ENCODE results near the gene PEX5L.
A peak's percentile ranks its signal among the peaks of the same experiment; 100 is the strongest.
"Not testable (repeated sequence)": the region's sequence is repeated elsewhere in the genome, so short reads cannot be mapped to it uniquely, and the experiment has no call there.

The PEX5L gene

GRCh38 chr3:180070925-180071324 is 34.2 kb upstream of the PEX5L start:
- TF ChIP-seq, protein P1, sequence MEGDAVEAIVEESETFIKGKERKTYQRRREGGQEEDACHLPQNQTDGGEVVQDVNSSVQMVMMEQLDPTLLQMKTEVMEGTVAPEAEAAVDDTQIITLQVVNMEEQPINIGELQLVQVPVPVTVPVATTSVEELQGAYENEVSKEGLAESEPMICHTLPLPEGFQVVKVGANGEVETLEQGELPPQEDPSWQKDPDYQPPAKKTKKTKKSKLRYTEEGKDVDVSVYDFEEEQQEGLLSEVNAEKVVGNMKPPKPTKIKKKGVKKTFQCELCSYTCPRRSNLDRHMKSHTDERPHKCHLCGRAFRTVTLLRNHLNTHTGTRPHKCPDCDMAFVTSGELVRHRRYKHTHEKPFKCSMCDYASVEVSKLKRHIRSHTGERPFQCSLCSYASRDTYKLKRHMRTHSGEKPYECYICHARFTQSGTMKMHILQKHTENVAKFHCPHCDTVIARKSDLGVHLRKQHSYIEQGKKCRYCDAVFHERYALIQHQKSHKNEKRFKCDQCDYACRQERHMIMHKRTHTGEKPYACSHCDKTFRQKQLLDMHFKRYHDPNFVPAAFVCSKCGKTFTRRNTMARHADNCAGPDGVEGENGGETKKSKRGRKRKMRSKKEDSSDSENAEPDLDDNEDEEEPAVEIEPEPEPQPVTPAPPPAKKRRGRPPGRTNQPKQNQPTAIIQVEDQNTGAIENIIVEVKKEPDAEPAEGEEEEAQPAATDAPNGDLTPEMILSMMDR (conservative IDR thresholded peaks at IDR 0.05; ENCODE audit: control insufficient read depth, insufficient read depth, low read depth, low read length) = no peak
- DNase-seq (ENCODE audit: low read depth) = no peak
- H3K4me3 ChIP-seq (ENCODE audit: control insufficient read depth, low read depth, low read length) = no peak overlapping the region

GRCh38 chr3:180068023-180068422 is 31.3 kb upstream of the PEX5L start:
- TF ChIP-seq, protein P1 (conservative IDR thresholded peaks at IDR 0.05; ENCODE audit: control insufficient read depth, insufficient read depth, low read depth, low read length) = no peak
- H3K4me3 ChIP-seq (ENCODE audit: control insufficient read depth, low read depth, low read length) = no peak overlapping the region

DNA sequence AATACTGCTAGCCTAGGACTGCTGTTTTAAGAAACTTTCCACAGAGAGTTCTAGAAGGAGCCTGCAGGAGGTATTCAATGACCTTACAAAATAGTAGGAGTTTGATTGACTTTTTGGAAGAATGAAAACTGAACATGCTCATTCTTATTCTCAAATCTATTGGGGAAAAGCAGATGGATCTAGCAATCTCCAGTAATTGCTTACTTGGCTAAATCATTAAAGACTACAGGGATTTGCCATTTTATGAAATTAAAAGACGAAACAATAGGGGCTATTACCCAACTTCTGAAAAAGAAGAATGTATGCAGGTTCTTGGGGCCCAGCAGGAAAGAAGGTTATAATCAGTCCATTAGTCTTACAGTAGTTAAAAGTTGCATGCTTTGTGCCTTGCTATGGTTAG is 29.9 kb upstream of the PEX5L start:
- H3K4me3 ChIP-seq (ENCODE audit: control insufficient read depth, low read depth, low read length) = no peak overlapping the region
- TF ChIP-seq, protein P1 (conservative IDR thresholded peaks at IDR 0.05; ENCODE audit: control insufficient read depth, insufficient read depth, low read depth, low read length) = no peak

More at GRCh38 chr3:180068023-180068422, 31.3 kb upstream of the PEX5L start:
- DNase-seq (ENCODE audit: low read depth) = no peak

DNA sequence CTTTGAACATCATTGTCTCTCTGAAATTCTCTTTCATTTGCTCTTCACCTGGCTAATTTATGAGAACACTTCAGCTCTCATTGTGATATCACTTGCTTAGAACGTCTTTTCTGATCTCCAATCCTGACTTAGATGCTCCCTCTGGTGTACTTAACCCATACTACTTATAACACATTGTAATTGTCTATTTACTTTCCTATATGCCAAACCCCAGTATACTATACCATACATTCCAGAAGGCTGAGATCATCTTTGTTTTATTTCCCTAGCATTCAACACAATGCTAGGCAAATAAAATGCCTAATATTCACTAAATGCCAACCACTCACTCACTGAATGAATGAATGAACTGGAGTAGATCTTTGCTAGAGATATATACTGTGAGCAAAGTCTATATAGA is 27.0 kb upstream of the PEX5L start:
- H3K4me3 ChIP-seq (ENCODE audit: control insufficient read depth, low read depth, low read length) = no peak overlapping the region
- TF ChIP-seq, protein P1 (conservative IDR thresholded peaks at IDR 0.05; ENCODE audit: control insufficient read depth, insufficient read depth, low read depth, low read length) = no peak
- DNase-seq (ENCODE audit: low read depth) = no peak

More for the DNA sequence above, 29.9 kb upstream of the PEX5L start:
- DNase-seq (ENCODE audit: low read depth) = no peak

DNA sequence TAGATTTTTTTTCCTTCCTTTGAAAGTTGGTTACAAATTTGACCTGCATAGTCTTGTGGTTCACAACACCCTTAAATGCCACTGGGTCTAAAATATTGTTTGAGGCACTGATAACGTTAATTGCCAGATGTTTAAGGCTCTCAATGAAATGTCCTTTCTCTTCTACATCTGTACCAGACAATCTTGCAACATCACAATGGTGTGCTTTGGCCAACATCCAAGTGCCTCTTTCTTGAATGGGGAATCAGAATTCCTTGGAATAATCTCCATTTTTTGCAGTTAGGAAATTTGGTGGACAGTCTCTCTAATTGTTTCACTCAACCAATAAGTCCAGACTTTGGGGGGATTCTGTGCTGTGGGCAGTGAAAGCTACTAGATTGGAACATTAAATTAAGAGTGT is 26.0 kb upstream of the PEX5L start:
- H3K4me3 ChIP-seq (ENCODE audit: control insufficient read depth, low read depth, low read length) = no peak overlapping the region
- TF ChIP-seq, protein P1 (conservative IDR thresholded peaks at IDR 0.05; ENCODE audit: control insufficient read depth, insufficient read depth, low read depth, low read length) = no peak
- peak; percentile 22 for DNase-seq (ENCODE audit: low read depth)

DNA sequence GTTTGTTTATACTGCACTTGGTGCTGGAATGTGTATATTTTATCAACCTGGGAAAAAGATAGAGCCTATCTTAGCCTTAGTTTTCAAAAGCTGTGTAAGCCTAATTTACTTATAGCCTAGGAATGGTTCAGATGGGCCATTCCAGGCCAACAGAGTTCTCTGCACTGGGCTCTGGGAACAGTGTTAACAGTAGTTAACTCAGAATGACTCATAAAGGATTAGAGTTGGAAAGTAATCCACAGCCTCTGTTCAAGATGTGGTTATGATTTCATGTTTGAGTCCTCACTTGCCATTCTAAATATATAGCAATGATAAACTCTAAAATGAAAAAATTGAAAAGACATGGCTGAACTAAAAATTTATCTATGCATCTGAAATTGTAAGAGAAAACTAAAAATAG is 22.6 kb upstream of the PEX5L start:
- TF ChIP-seq, protein P1 (conservative IDR thresholded peaks at IDR 0.05; ENCODE audit: control insufficient read depth, insufficient read depth, low read depth, low read length) = no peak
- DNase-seq (ENCODE audit: low read depth) = peak; percentile 70
- H3K4me3 ChIP-seq (ENCODE audit: control insufficient read depth, low read depth, low read length) = no peak overlapping the region

DNA sequence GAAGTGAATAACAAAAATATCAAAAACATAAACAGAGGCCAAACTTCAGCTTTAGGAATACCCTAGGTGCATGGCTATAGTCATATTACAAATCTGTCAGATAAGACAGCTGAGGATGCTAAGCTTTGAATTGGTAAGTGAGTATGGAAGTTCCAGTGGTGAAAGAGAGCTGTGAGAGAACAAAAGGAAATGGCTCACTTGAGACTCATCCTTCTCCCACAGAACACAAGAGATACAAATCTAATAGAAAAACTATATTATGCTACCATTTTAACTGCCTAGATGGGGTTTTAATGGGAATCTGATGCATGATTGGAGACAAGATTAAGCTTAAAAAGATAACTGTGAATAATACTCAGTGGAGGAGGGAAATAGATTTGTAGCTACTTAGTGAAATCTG is 21.5 kb upstream of the PEX5L start:
- no peak overlapping the region for H3K4me3 ChIP-seq (ENCODE audit: control insufficient read depth, low read depth, low read length)
- DNase-seq (ENCODE audit: low read depth) = no peak
- TF ChIP-seq, protein P1 (conservative IDR thresholded peaks at IDR 0.05; ENCODE audit: control insufficient read depth, insufficient read depth, low read depth, low read length) = no peak

DNA sequence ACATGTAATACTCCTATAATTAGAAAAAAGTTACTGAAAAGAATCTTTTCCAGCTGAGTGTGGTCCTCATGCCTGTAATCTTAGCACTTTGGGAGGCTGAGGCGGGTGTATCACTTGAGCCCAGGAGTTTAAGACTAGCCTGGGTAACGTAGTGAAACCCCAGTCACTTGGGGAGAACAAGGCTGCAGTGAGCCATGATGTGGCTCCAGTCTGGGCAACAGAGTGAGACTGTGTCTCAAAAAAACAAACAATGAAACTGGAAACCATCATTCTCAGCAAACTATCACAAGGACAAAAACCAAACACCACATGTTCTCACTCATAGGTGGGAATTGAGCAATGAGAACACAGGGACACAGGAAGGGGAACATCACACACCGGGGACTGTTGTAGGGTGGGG is 18.9 kb upstream of the PEX5L start:
- DNase-seq (ENCODE audit: low read depth); H3K4me3 ChIP-seq (ENCODE audit: control insufficient read depth, low read depth, low read length): not testable (repeated sequence)
